Measurements from ENCODE around the gene UBE3C.
"Not testable (repeated sequence)": the region's sequence is repeated elsewhere in the genome, so short reads cannot be mapped to it uniquely, and the experiment has no call there.

UBE3C gene

GRCh38 chr7:157235357-157236333, 96.9 kb downstream of the UBE3C start:
- no peak for DNase-seq (ENCODE audit: low spot score)

GRCh38 chr7:157238087-157238486, 99.4 kb downstream of the UBE3C start:
- DNase-seq (ENCODE audit: low spot score) = no peak

- DNase-seq (ENCODE audit: low spot score) = no peak
Observed at GRCh38 chr7:157239571-157240270, 101.0 kb downstream of the UBE3C start.

- no peak for DNase-seq (ENCODE audit: low spot score)
Observed at GRCh38 chr7:157241631-157242030, 102.9 kb downstream of the UBE3C start.

GRCh38 chr7:157244516-157245294, 106.0 kb downstream of the UBE3C start:
- no peak for DNase-seq (ENCODE audit: low spot score)

GRCh38 chr7:157246052-157246451, 107.3 kb downstream of the UBE3C start:
- no peak for DNase-seq (ENCODE audit: low spot score)

GRCh38 chr7:157248659-157249058, 109.9 kb downstream of the UBE3C start:
- no peak for DNase-seq (ENCODE audit: low spot score)

- DNase-seq (ENCODE audit: low spot score) = no peak
Observed at GRCh38 chr7:157250605-157251228, 112.0 kb downstream of the UBE3C start.

GRCh38 chr7:157251817-157252216, 113.1 kb downstream of the UBE3C start:
- not testable (repeated sequence) for DNase-seq (ENCODE audit: low spot score)

GRCh38 chr7:157253850-157254249, 115.1 kb downstream of the UBE3C start:
- DNase-seq (ENCODE audit: low spot score) = no peak

GRCh38 chr7:157254781-157255180, 116.1 kb downstream of the UBE3C start:
- DNase-seq (ENCODE audit: low spot score) = not testable (repeated sequence)

- DNase-seq (ENCODE audit: low spot score) = no peak
Observed at GRCh38 chr7:157255201-157255606, 116.5 kb downstream of the UBE3C start.

GRCh38 chr7:157263156-157263555, 124.4 kb downstream of the UBE3C start:
- DNase-seq (ENCODE audit: low spot score) = no peak

GRCh38 chr7:157265051-157265450, 126.3 kb downstream of the UBE3C start:
- DNase-seq (ENCODE audit: low spot score) = no peak

- DNase-seq (ENCODE audit: low spot score) = no peak
Observed at GRCh38 chr7:157266272-157266671, 127.5 kb downstream of the UBE3C start.

- no peak for DNase-seq (ENCODE audit: low spot score)
Observed at GRCh38 chr7:157267516-157267915, 128.8 kb downstream of the UBE3C start.

GRCh38 chr7:157267956-157268355, 129.2 kb downstream of the UBE3C start:
- no peak for DNase-seq (ENCODE audit: low spot score)

GRCh38 chr7:157268540-157268939, 129.8 kb downstream of the UBE3C start:
- DNase-seq (ENCODE audit: low spot score) = no peak

GRCh38 chr7:157269341-157270059, 130.8 kb downstream of the UBE3C start:
- DNase-seq (ENCODE audit: low spot score) = no peak

- no peak for DNase-seq (ENCODE audit: low spot score)
Observed at GRCh38 chr7:157270060-157270444, 131.3 kb downstream of the UBE3C start.

GRCh38 chr7:157271315-157271990, 132.7 kb downstream of the UBE3C start:
- no peak for DNase-seq (ENCODE audit: low spot score)
